Chondrocyte (in vitro differentiated cells): Measurements from ENCODE around the gene FAM227A. TPM values are rescaled to one million over a fixed set of nuclear protein-coding genes. Genes with fewer than 3 reads are reported as not detected.

Experiments used
- DNase-seq: peaks from one replicate; pipeline ENCODE4 v3.0.0; 2021; ENCODE audit warnings: mixed read lengths, low spot score
- H3K27ac Mint-ChIP-seq: one replicate; pipeline ENCODE4 v1.8.0; 2021; ENCODE audit warnings: mild to moderate bottlenecking, moderate library complexity, mixed read lengths; ENCODE audit not compliant: unreplicated experiment
- H3K27me3 Mint-ChIP-seq: 2 replicates; pipeline ENCODE4 v1.8.0; 2021; ENCODE audit warnings: low read depth, mixed read lengths
- H3K36me3 Mint-ChIP-seq: 2 replicates; pipeline ENCODE4 v1.8.0; 2021; ENCODE audit warnings: low read depth, mixed read lengths
- H3K4me1 Mint-ChIP-seq: 2 replicates; pipeline ENCODE4 v1.8.0; 2021; ENCODE audit warnings: low read depth, mild to moderate bottlenecking, mixed read lengths
- H3K4me3 Mint-ChIP-seq: one replicate; pipeline ENCODE4 v1.8.0; 2021; ENCODE audit warnings: mild to moderate bottlenecking, moderate library complexity, mixed read lengths; ENCODE audit not compliant: unreplicated experiment
- H3K9me3 Mint-ChIP-seq: 2 replicates; pipeline ENCODE4 v1.8.0; 2021; ENCODE audit warnings: low read depth, mixed read lengths
- total RNA-seq: library from RNA; stranded (reverse); gene quantifications from 3 replicates; pipeline ENCODE4 v1.2.1, GENCODE V29; 2021
- TF ChIP-seq, protein P1 (sequence below): fragments of 200-600 bp; sonication (generic); IDR thresholded peaks from 2 replicates; pipeline ENCODE4 v1.5.0; 2021; ENCODE audit warnings: antibody characterized with exemption, mild to moderate bottlenecking, moderate library complexity

Gene FAM227A
- total RNA-seq, 1 donor from 2014 or later: 1.8 TPM

DNA sequence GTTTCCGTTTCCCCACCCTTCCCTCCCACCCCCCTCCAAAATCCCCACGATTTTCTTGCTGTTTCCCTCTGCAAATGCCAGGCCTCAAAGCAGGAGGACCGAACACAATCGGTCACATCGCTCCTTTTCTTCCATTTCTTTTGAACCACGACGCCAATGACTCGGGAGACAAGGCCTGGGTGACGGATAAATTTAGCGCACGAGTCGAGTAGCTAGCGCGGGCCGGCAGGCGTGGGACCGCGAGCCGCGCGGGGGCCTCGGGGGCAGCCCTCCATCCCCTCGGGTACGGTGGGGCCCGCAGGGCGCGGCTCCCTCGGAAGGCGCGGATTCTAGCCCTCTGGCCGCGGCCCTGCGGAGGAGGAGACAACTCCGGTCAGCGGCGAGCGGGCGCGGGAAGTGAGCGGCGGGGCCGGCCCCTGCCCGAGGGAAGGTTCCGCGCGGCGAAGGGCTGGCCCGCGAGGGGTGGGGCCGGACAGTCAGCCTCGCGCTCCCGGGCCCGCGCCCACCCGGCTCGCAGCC lies 44.1 kb upstream of the FAM227A start:
- Mint-ChIP-seq H3K27me3 (no peaks in the 10 kb centered on the region), H3K9me3 (no peaks in the 10 kb centered on the region), H3K4me1 (peaks cover 56% of the 10 kb centered on the region), H3K36me3 (peaks cover 2% of the 10 kb centered on the region), H3K4me3 (peak overlapping the region; percentile 90), H3K27ac (peak overlapping the region; percentile 99)
- DNase-seq: no peak
- TF ChIP-seq, protein P1, sequence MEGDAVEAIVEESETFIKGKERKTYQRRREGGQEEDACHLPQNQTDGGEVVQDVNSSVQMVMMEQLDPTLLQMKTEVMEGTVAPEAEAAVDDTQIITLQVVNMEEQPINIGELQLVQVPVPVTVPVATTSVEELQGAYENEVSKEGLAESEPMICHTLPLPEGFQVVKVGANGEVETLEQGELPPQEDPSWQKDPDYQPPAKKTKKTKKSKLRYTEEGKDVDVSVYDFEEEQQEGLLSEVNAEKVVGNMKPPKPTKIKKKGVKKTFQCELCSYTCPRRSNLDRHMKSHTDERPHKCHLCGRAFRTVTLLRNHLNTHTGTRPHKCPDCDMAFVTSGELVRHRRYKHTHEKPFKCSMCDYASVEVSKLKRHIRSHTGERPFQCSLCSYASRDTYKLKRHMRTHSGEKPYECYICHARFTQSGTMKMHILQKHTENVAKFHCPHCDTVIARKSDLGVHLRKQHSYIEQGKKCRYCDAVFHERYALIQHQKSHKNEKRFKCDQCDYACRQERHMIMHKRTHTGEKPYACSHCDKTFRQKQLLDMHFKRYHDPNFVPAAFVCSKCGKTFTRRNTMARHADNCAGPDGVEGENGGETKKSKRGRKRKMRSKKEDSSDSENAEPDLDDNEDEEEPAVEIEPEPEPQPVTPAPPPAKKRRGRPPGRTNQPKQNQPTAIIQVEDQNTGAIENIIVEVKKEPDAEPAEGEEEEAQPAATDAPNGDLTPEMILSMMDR: no peak

DNA sequence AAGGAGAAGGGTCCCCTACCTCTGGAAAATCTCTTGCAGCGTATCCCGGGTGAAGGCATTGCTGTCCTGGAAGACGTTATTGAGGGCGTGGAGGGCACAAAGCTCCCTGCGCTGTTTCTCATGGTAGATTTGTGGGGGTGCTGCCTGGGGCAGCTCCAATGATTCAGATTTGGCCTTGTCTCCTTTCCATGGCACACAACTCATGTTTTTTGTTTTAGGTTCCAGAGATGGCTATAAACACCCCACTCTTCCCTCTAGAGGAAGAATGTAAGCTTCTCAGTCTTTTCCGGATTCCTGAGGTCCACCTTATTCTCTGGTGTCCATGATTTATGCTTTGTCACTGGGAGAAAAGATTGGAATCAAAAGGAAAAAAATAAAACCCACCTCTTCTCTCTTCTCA lies 43.6 kb upstream of the FAM227A start:
- Mint-ChIP-seq H3K4me3 (peak overlapping the region; percentile 90), H3K36me3 (peaks cover 4% of the 10 kb centered on the region), H3K27me3 (no peaks in the 10 kb centered on the region), H3K27ac (peak overlapping the region; percentile 99), H3K4me1 (peaks cover 56% of the 10 kb centered on the region), H3K9me3 (no peaks in the 10 kb centered on the region)
- TF ChIP-seq, protein P1: peak; percentile 42
- no peak for DNase-seq

DNA sequence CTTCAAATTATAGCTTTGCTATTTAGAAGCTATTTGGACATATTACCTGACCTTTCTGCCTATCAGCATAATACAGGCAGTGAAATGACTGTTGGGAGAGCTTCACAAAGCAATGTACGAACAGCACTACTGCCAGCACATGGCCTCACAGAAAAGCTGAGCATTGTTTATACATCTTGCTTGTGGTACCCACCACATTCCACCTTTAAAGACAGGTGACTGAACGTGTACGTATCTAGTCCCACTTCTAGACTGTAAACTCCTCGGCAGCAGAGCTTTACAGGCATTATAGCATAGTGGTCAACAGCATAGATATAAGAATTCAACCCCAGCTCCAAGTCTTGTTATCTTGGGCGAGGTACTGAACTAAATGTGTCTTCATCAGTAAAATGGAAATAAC lies 43.0 kb upstream of the FAM227A start:
- no peak for DNase-seq
- Mint-ChIP-seq H3K27ac (peak overlapping the region; percentile 99), H3K4me1 (peaks cover 59% of the 10 kb centered on the region), H3K27me3 (no peaks in the 10 kb centered on the region), H3K4me3 (peak overlapping the region; percentile 90), H3K36me3 (peaks cover 7% of the 10 kb centered on the region), H3K9me3 (no peaks in the 10 kb centered on the region)
- TF ChIP-seq, protein P1: no peak

DNA sequence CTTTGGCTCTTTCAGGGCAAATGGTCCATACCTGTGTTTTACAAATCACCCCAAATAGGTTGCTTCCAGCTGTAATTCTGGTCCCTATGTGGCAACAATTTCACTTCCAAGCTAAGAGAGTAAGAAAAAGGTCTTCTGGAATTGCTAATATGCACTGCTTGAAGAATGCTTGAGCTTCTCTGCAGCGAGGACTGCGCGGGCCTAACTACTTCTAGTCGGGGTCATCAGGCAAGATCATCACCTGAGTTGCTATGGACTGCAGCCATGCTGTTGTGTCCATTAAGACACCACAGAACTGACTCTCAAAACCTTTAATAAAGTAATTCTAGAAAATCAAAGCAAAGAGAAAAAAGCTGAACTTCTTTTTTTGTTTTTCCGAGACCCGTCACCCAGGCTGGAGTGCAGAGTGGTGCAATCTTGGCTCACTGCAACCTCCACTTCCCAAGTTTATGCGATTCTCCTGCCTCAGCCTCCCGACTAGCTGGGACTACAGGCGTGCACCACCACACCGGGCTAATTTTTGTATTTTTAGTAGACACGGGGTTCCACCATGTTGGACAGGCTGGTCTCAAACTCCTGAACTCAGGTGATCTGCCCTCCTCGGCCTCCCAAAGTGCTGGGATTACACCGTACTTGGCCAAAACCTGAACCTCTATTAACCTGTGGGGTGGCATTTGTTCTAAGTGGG lies 42.4 kb upstream of the FAM227A start:
- Mint-ChIP-seq H3K27ac (peak overlapping the region; percentile 99), H3K4me3 (peak overlapping the region; percentile 90), H3K4me1 (peaks cover 62% of the 10 kb centered on the region), H3K27me3 (no peaks in the 10 kb centered on the region), H3K36me3 (peaks cover 8% of the 10 kb centered on the region), H3K9me3 (no peaks in the 10 kb centered on the region)
- DNase-seq: no peak
- TF ChIP-seq, protein P1: no peak

DNA sequence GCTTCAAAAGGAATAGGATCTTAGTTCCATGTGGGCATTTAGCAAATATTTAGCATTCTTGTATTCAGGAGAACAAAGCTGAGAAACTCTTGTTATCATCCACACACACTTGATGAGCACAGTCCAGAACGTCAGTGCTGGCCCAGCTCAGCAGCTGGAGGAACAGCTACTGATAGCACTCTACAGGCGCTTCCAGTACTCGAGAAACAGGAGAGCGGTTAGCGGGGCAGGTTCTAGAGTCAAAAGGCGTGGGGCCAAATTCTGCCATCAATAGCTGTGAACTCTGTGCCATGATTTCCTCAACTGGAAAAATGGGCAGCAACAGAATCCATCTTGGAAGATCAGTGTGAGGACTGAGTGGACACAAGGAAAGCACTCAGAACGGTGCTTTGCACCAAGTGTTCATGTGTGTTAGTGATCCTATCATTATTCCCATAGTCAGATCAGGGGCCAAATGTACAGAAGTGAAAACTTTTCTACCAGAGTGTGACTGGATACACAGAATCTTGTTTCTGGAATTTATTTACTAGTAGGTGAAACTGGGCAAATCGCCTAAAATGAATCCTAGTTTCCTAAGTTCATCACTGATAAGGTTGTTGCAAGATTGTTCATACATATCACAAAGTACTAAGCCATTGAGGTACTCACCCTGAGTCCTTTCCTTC lies 41.4 kb upstream of the FAM227A start:
- TF ChIP-seq, protein P1: no peak
- H3K36me3 Mint-ChIP-seq: peaks cover 15% of the 10 kb centered on the region
- H3K27ac Mint-ChIP-seq: peak overlapping the region; percentile 99
- H3K27me3 Mint-ChIP-seq: no peaks in the 10 kb centered on the region
- H3K4me1 Mint-ChIP-seq: peaks cover 68% of the 10 kb centered on the region
- H3K4me3 Mint-ChIP-seq: peak overlapping the region; percentile 90
- no peaks in the 10 kb centered on the region for H3K9me3 Mint-ChIP-seq
- DNase-seq: no peak
